Breast epithelium (tissue), 4 donors: ENCODE results near the gene CER1. TPM values are rescaled to one million over a fixed set of nuclear protein-coding genes. Genes with fewer than 3 reads are reported as not detected.

Source experiments
- DNase-seq, 2 donors: peaks; one replicate each; pipeline ENCODE4 v3.0.0-alpha.2; 2019; ENCODE audit warnings: low spot score in 2 of 2
- H3K27ac ChIP-seq, 2 donors: fragments of 200-600 bp; sonication (generic) in 1 of 2; one replicate each; pipeline ENCODE4 v1.5.1; 2016 to 2019; ENCODE audit warnings: mild to moderate bottlenecking in 1 of 2
- H3K27me3 ChIP-seq, 2 donors: fragments of 200-600 bp; sonication (generic) in 1 of 2; one replicate each; pipeline versions ENCODE4 v1.5.1 to v1.6.0; 2017 to 2019; ENCODE audit warnings: control low read depth in 1 of 2, mild to moderate bottlenecking in 1 of 2
- H3K36me3 ChIP-seq: fragments of 200-600 bp; one replicate; pipeline ENCODE4 v1.5.1; 2019
- H3K4me1 ChIP-seq, 2 donors: fragments of 200-600 bp; sonication (generic); one replicate each; pipeline ENCODE4 v1.5.1; 2016 to 2019; ENCODE audit warnings: control low read depth in 1 of 2
- H3K4me3 ChIP-seq, 3 donors: fragments of 200-600 bp; sonication (generic); 1 replicate in 2 of 3; 2 replicates in 1 of 3; pipeline ENCODE4 v1.5.1; 2016 to 2019; ENCODE audit warnings: mild to moderate bottlenecking in 3 of 3, moderate library complexity in 2 of 3
- H3K9me3 ChIP-seq, 2 donors: fragments of 200-600 bp; sonication (generic) in 1 of 2; one replicate each; pipeline ENCODE4 v1.5.1; 2016 to 2019; ENCODE audit warnings: control low read depth in 1 of 2
- CTCF ChIP-seq, 3 donors: fragments of 450-650 bp; IDR thresholded peaks; one replicate each; pipeline ENCODE4 v1.5.1; 2016 to 2017; ENCODE audit warnings: antibody characterized with exemption in 3 of 3, mild to moderate bottlenecking in 3 of 3, moderate library complexity in 3 of 3
- POLR2A ChIP-seq: fragments of 450-650 bp; IDR thresholded peaks from one replicate; pipeline ENCODE4 v1.6.1; 2016; ENCODE audit warnings: antibody characterized with exemption, mild to moderate bottlenecking, moderate library complexity
- POLR2AphosphoS5 ChIP-seq, 3 donors: sonication (generic); formaldehyde crosslinking; IDR thresholded peaks; one replicate each; pipeline ENCODE4 v1.6.1; 2017; ENCODE audit warnings: antibody characterized with exemption in 3 of 3
- intact Hi-C: fragments of 100-400 bp; cut with DNase I; formaldehyde crosslinking; loops from one replicate; pipeline ENCODE4 v1.15.1; 2023; ENCODE audit warnings: low total_unique reads
- total RNA-seq, 3 donors: library from RNA; depleted of rRNA; stranded (reverse); fragments of >200 nt; gene quantifications; one replicate each; pipeline ENCODE4 v1.1.0, GENCODE V29; 2016

CER1 gene
- total RNA-seq: not detected

- no peak within 1 kb of the TSS for H3K4me3 ChIP-seq
- H3K36me3 ChIP-seq: no peaks in the 10 kb centered on the region
- no peaks in the 10 kb centered on the region for H3K9me3 ChIP-seq
- no peak for DNase-seq
- intact Hi-C loops: no loop called here
- no peaks in the 10 kb centered on the region for H3K4me1 ChIP-seq
- TF ChIP-seq POLR2AphosphoS5 (IDR thresholded peaks at IDR 0.05) (no peak), POLR2A (no peak), CTCF (IDR thresholded peaks at IDR 0.05) (no peak)
- no peak within 1 kb of the TSS for H3K27ac ChIP-seq
- no peaks in the 10 kb centered on the region for H3K27me3 ChIP-seq
These were observed at the start of gene CER1 for GRCh38 chr9:14722391-14723035. Gene CER1 (minus strand): TSS chr9:14722733. CDS start chr9:14722672, 61 bp downstream.

GRCh38 chr9:14770592-14770991, 48.1 kb upstream of the CER1 start:
- intact Hi-C loops: no loop called here
- Histone ChIP-seq H3K27ac (no peak overlapping the region), H3K27me3 (no peaks in the 10 kb centered on the region), H3K36me3 (no peaks in the 10 kb centered on the region), H3K9me3 (no peaks in the 10 kb centered on the region), H3K4me3 (no peak overlapping the region), H3K4me1 (no peaks in the 10 kb centered on the region)
- no peak for DNase-seq
- TF ChIP-seq POLR2AphosphoS5 (IDR thresholded peaks at IDR 0.05) (no peak), CTCF (IDR thresholded peaks at IDR 0.05) (no peak), POLR2A (no peak)

GRCh38 chr9:14769230-14769571, 46.7 kb upstream of the CER1 start:
- Histone ChIP-seq H3K9me3 (no peaks in the 10 kb centered on the region), H3K27ac (no peak overlapping the region), H3K4me1 (no peaks in the 10 kb centered on the region), H3K4me3 (no peak overlapping the region), H3K36me3 (no peaks in the 10 kb centered on the region), H3K27me3 (no peaks in the 10 kb centered on the region)
- DNase-seq: no peak
- TF ChIP-seq POLR2A (no peak), POLR2AphosphoS5 (IDR thresholded peaks at IDR 0.05) (no peak), CTCF (IDR thresholded peaks at IDR 0.05) (no peak)
- intact Hi-C loops: no loop called here

GRCh38 chr9:14768405-14769229, 46.1 kb upstream of the CER1 start:
- Histone ChIP-seq H3K36me3 (no peaks in the 10 kb centered on the region), H3K4me1 (no peaks in the 10 kb centered on the region), H3K4me3 (no peak overlapping the region), H3K9me3 (no peaks in the 10 kb centered on the region), H3K27ac (no peak overlapping the region), H3K27me3 (no peaks in the 10 kb centered on the region)
- intact Hi-C loops: no loop called here
- peak; percentile 65 to 77 (median 75) for TF ChIP-seq CTCF (IDR thresholded peaks at IDR 0.05)
- no peak for TF ChIP-seq POLR2A
- no peak for TF ChIP-seq POLR2AphosphoS5 (IDR thresholded peaks at IDR 0.05)
- DNase-seq: no peak

- DNase-seq: no peak
- no peak for TF ChIP-seq POLR2A
- TF ChIP-seq CTCF (IDR thresholded peaks at IDR 0.05): no peak
- no peak for TF ChIP-seq POLR2AphosphoS5 (IDR thresholded peaks at IDR 0.05)
- Histone ChIP-seq H3K27ac (no peak overlapping the region), H3K27me3 (no peaks in the 10 kb centered on the region), H3K9me3 (no peaks in the 10 kb centered on the region), H3K4me3 (no peak overlapping the region), H3K36me3 (no peaks in the 10 kb centered on the region), H3K4me1 (no peaks in the 10 kb centered on the region)
- intact Hi-C loops: no loop called here
These were observed 43.8 kb upstream of the CER1 start for GRCh38 chr9:14766299-14766698.
